T-cell (primary cell): Measurements from ENCODE around the gene NLGN4X. TPM values are rescaled to one million over a fixed set of nuclear protein-coding genes. Genes with fewer than 3 reads are reported as not detected.

Source experiments
- ATAC-seq, 4 experiments: fragments of 200-7000 bp in 3 of 4; fragments of 150-1000 bp in 1 of 4; cut with Tn5 transposase; replicated peaks in 1 of 4; 1 replicate in 3 of 4; 2 replicates in 1 of 4; pipeline ENCODE4 v1.10.0; 2021; ENCODE audit warnings: moderate library complexity in 3 of 4, mild to moderate bottlenecking in 2 of 4, moderate number of reproducible peaks in 1 of 4
- CTCF ChIA-PET, 2 donors: fragments of 300-600 bp; sonication (Branson Sonifier 250); formaldehyde crosslinking; loops; one replicate each; lab custom pipeline; 2022; ENCODE audit warnings: antibody characterized with exemption in 2 of 2; lab: Charles Lee
- POLR2A ChIA-PET, 2 donors: fragments of 300-600 bp; sonication (Branson Sonifier 250); formaldehyde crosslinking; loops; one replicate each; lab custom pipeline; 2022; ENCODE audit warnings: antibody characterized with exemption in 2 of 2; lab: Charles Lee
- DNase-seq, 35 experiments: peaks; one replicate each; pipeline versions ENCODE4 v3.0.0 to v3.0.0-alpha.2; 2013 to 2023
- H3K27ac ChIP-seq: one replicate; pipeline ENCODE4 v1.5.1; 2013; ENCODE audit warnings: low read length
- H3K27me3 ChIP-seq, 2 experiments: replicated peaks in 1 of 2; 1 replicate in 1 of 2; 2 replicates in 1 of 2; pipeline versions ENCODE4 v1.6.1 to v1.7.0; 2013; ENCODE audit warnings: low read length in 1 of 2, mixed read lengths in 1 of 2; ENCODE audit not compliant: control insufficient read depth in 2 of 2, insufficient read depth in 2 of 2; ENCODE audit errors: extremely low read depth in 1 of 2
- H3K36me3 ChIP-seq, 2 donors: 1 replicate in 1 of 2; 2 replicates in 1 of 2; pipeline versions ENCODE4 v1.6.1 to v1.7.0; 2013; ENCODE audit warnings: low read length in 1 of 2; ENCODE audit not compliant: control insufficient read depth in 2 of 2, insufficient read depth in 1 of 2; ENCODE audit errors: extremely low read depth in 1 of 2
- H3K4me1 ChIP-seq, 2 experiments: 1 replicate in 1 of 2; 2 replicates in 1 of 2; pipeline versions ENCODE4 v1.6.1 to v1.7.0; 2013; ENCODE audit warnings: low read length in 2 of 2, mixed read lengths in 1 of 2; ENCODE audit not compliant: insufficient read depth in 2 of 2, control insufficient read depth in 1 of 2; ENCODE audit errors: extremely low read depth in 1 of 2
- H3K4me3 ChIP-seq, 2 donors: 1 replicate in 1 of 2; 2 replicates in 1 of 2; pipeline versions ENCODE4 v1.5.1 to v1.7.0; 2013; ENCODE audit warnings: mild to moderate bottlenecking in 2 of 2, low read length in 1 of 2, moderate library complexity in 1 of 2; ENCODE audit not compliant: control insufficient read depth in 1 of 2; ENCODE audit errors: extremely low read depth in 1 of 2
- H3K9me3 ChIP-seq: 2 replicates; pipeline ENCODE4 v1.7.0; 2013
- H3K27ac Mint-ChIP-seq, 2 donors: one replicate each; pipeline ENCODE4 v1.8.0; 2020 to 2021; ENCODE audit warnings: mild to moderate bottlenecking in 2 of 2, mixed read lengths in 2 of 2
- H3K27me3 Mint-ChIP-seq, 2 donors: one replicate each; pipeline ENCODE4 v1.8.0; 2021 to 2022; ENCODE audit warnings: mixed read lengths in 2 of 2
- H3K36me3 Mint-ChIP-seq: one replicate; pipeline ENCODE4 v1.8.0; 2021; ENCODE audit warnings: mixed read lengths
- H3K4me1 Mint-ChIP-seq, 3 donors: one replicate each; pipeline ENCODE4 v1.8.0; 2020 to 2022; ENCODE audit warnings: mixed read lengths in 3 of 3, mild to moderate bottlenecking in 1 of 3
- H3K4me3 Mint-ChIP-seq, 3 donors: one replicate each; pipeline ENCODE4 v1.8.0; 2020 to 2022; ENCODE audit warnings: mild to moderate bottlenecking in 3 of 3, mixed read lengths in 3 of 3, moderate library complexity in 3 of 3
- H3K9me3 Mint-ChIP-seq, 3 donors: one replicate each; pipeline ENCODE4 v1.8.0; 2020 to 2022; ENCODE audit warnings: mixed read lengths in 3 of 3
- WGBS: methylation state at CpG from one replicate; pipeline ENCODE4 v1.1.5; 2013; ENCODE audit warnings: missing lambda C conversion rate; ENCODE audit not compliant: insufficient coverage; 5-methylcytosine and 5-hydroxymethylcytosine counted together
- total RNA-seq, 35 experiments: library from RNA in 6 of 35; stranded (reverse) in 6 of 35; fragments of 120-200 nt in 1 of 35; gene quantifications; one replicate each; pipeline versions ENCODE4 v1.2.1 to v1.2.4 and lab custom pipeline; 2013 to 2026

The NLGN4X gene
- total RNA-seq, 5 donors from 2014 or later (not counting 1 experiment from before 2014, with no cell fraction given): 0.12 to 0.25 (median 0.13) TPM; not detected in 2

- DNase-seq (no peak), ATAC-seq (no peak)
- 60% methylated on average over 1 of the region's 3 CpGs for WGBS
- Mint-ChIP-seq H3K9me3 (peaks cover 0 to 3% (median 0%) of the 10 kb centered on the region in 3 donors), H3K27ac (no peak overlapping the region), H3K27me3 (no peaks in the 10 kb centered on the region), H3K4me1 (no peaks in the 10 kb centered on the region), H3K4me3 (no peak overlapping the region), H3K36me3 (no peaks in the 10 kb centered on the region)
- ChIA-PET CTCF (no interaction called here), POLR2A (no interaction called here)
- Histone ChIP-seq H3K9me3 (no peaks in the 10 kb centered on the region), H3K27me3 (no peaks in the 10 kb centered on the region), H3K4me1 (no peaks in the 10 kb centered on the region), H3K4me3 (no peak overlapping the region), H3K36me3 (no peaks in the 10 kb centered on the region), H3K27ac (no peak overlapping the region)
Observed at GRCh38 chrX:5957506-5957905, 271.2 kb downstream of the NLGN4X start.

GRCh38 chrX:5936438-5936837 lies 292.2 kb downstream of the NLGN4X start:
- H3K9me3 ChIP-seq: no peaks in the 10 kb centered on the region
- H3K4me1 Mint-ChIP-seq: no peaks in the 10 kb centered on the region
- WGBS: 40% methylated on average over 2 of the region's 6 CpGs
- no peaks in the 10 kb centered on the region for H3K36me3 Mint-ChIP-seq
- DNase-seq: no peak
- no peaks in the 10 kb centered on the region for H3K36me3 ChIP-seq
- H3K27ac Mint-ChIP-seq: no peak overlapping the region
- H3K9me3 Mint-ChIP-seq: peaks cover 4 to 8% (median 5%) of the 10 kb centered on the region in 3 donors
- CTCF ChIA-PET: no interaction called here
- no peaks in the 10 kb centered on the region for H3K27me3 ChIP-seq
- POLR2A ChIA-PET: no interaction called here
- no peaks in the 10 kb centered on the region for H3K4me1 ChIP-seq
- peaks cover 0 to 5% of the 10 kb centered on the region in 2 donors for H3K27me3 Mint-ChIP-seq
- no peak overlapping the region for H3K4me3 ChIP-seq
- H3K27ac ChIP-seq: no peak overlapping the region
- no peak overlapping the region for H3K4me3 Mint-ChIP-seq
- no peak for ATAC-seq

- no peak overlapping the region for H3K27ac ChIP-seq
- Mint-ChIP-seq H3K4me3 (no peak overlapping the region), H3K27ac (no peak overlapping the region), H3K9me3 (peaks cover 0 to 2% (median 0%) of the 10 kb centered on the region in 3 donors), H3K4me1 (no peaks in the 10 kb centered on the region), H3K27me3 (no peaks in the 10 kb centered on the region), H3K36me3 (no peaks in the 10 kb centered on the region)
- WGBS: no CpG with 5 or more reads among the region's 2 CpGs
- no peaks in the 10 kb centered on the region for H3K36me3 ChIP-seq
- H3K4me1 ChIP-seq: no peaks in the 10 kb centered on the region
- DNase-seq (no peak), ATAC-seq (no peak)
- no peaks in the 10 kb centered on the region for H3K9me3 ChIP-seq
- no peaks in the 10 kb centered on the region for H3K27me3 ChIP-seq
- H3K4me3 ChIP-seq: no peak overlapping the region
- CTCF ChIA-PET: no interaction called here
- POLR2A ChIA-PET: no interaction called here
Observed at GRCh38 chrX:5928224-5928623, 300.4 kb downstream of the NLGN4X start.

GRCh38 chrX:5916945-5917344 lies 311.7 kb downstream of the NLGN4X start:
- Histone ChIP-seq H3K27me3 (no peaks in the 10 kb centered on the region), H3K36me3 (no peaks in the 10 kb centered on the region), H3K9me3 (no peaks in the 10 kb centered on the region), H3K27ac (no peak overlapping the region), H3K4me3 (no peak overlapping the region), H3K4me1 (no peaks in the 10 kb centered on the region)
- ATAC-seq (no peak), DNase-seq (no peak)
- Mint-ChIP-seq H3K27ac (no peak overlapping the region), H3K36me3 (no peaks in the 10 kb centered on the region), H3K9me3 (peaks cover 0 to 8% (median 6%) of the 10 kb centered on the region in 3 donors), H3K4me1 (no peaks in the 10 kb centered on the region), H3K27me3 (no peaks in the 10 kb centered on the region), H3K4me3 (no peak overlapping the region)
- ChIA-PET POLR2A (no interaction called here), CTCF (no interaction called here)
- 100% methylated on average over 1 of the region's 5 CpGs for WGBS

- CTCF ChIA-PET: no interaction called here
- no peak for ATAC-seq
- no peak overlapping the region for H3K27ac Mint-ChIP-seq
Observed at GRCh38 chrX:5915783-5916182, 312.9 kb downstream of the NLGN4X start.

GRCh38 chrX:5907207-5907606 lies 321.5 kb downstream of the NLGN4X start:
- DNase-seq (no peak), ATAC-seq (no peak)
- Mint-ChIP-seq H3K9me3 (peaks cover 0 to 6% (median 0%) of the 10 kb centered on the region in 3 donors), H3K4me3 (no peak overlapping the region), H3K36me3 (no peaks in the 10 kb centered on the region), H3K4me1 (no peaks in the 10 kb centered on the region), H3K27me3 (no peaks in the 10 kb centered on the region), H3K27ac (no peak overlapping the region)
- Histone ChIP-seq H3K36me3 (no peaks in the 10 kb centered on the region), H3K27me3 (no peaks in the 10 kb centered on the region), H3K9me3 (no peaks in the 10 kb centered on the region), H3K4me3 (no peak overlapping the region), H3K4me1 (no peaks in the 10 kb centered on the region), H3K27ac (no peak overlapping the region)
- ChIA-PET CTCF (no interaction called here), POLR2A (no interaction called here)
- 72% methylated on average over 2 of the region's 6 CpGs for WGBS

More at GRCh38 chrX:5915783-5916182, 312.9 kb downstream of the NLGN4X start:
- no peaks in the 10 kb centered on the region for H3K36me3 Mint-ChIP-seq
- Histone ChIP-seq H3K4me1 (no peaks in the 10 kb centered on the region), H3K9me3 (no peaks in the 10 kb centered on the region), H3K27me3 (no peaks in the 10 kb centered on the region), H3K27ac (no peak overlapping the region), H3K4me3 (no peak overlapping the region), H3K36me3 (no peaks in the 10 kb centered on the region)
- H3K27me3 Mint-ChIP-seq: no peaks in the 10 kb centered on the region
- POLR2A ChIA-PET: no interaction called here
- DNase-seq: no peak
- no peaks in the 10 kb centered on the region for H3K4me1 Mint-ChIP-seq
- no CpG with 5 or more reads among the region's 1 CpG for WGBS
- no peak overlapping the region for H3K4me3 Mint-ChIP-seq
- peaks cover 0 to 8% (median 6%) of the 10 kb centered on the region in 3 donors for H3K9me3 Mint-ChIP-seq
